Loucy (cell line): ENCODE measurements around the gene DNAH8.

Experiments used
- CTCF ChIP-seq: fragments of 200-600 bp; sonication (generic); conservative IDR thresholded peaks from 2 replicates; pipeline ENCODE4 v1.5.1; 2014; ENCODE audit warnings: mild to moderate bottlenecking, antibody characterized with exemption, low read length
- EZH2phosphoT487 ChIP-seq: fragments of 200-600 bp; IDR thresholded peaks from 2 replicates; pipeline ENCODE4 v1.6.1; 2018; ENCODE audit warnings: antibody characterized with exemption, mild to moderate bottlenecking, moderate library complexity, borderline replicate concordance

DNA sequence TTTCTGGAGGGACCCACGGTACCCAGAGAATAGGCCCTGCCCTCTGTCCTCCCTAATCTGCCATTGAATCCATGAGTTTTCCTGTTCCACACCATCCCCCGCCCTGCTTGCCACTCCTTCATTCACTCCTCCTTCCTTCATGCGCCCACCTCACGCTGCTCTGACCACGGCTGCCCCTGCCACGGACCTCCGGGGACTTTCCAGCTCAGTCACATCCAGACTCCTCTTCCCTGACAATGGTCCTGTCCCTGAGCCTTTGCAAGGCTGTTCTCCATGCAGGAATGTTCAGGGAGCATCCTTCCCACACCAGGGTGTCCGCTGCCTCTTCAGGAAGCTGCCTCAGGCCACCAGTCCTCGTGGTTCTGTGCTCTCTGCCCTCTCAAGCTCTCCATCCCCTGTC is 359.4 kb downstream of the DNAH8 start:
- TF ChIP-seq CTCF (no peak), EZH2phosphoT487 (no peak)
